GM19043 (cell line): ENCODE data around the gene GRIN3B.

Experiments
- ATAC-seq: cut with Tn5 transposase; IDR thresholded peaks from one replicate; pipeline ENCODE4 v1.9.1; 2021; ENCODE audit warnings: low read depth; ENCODE audit not compliant: unreplicated experiment

Gene GRIN3B

GRCh38 chr19:964761-965694 is 35.2 kb upstream of the GRIN3B start:
- no peak for ATAC-seq

GRCh38 chr19:966485-967088 is 33.6 kb upstream of the GRIN3B start:
- ATAC-seq = no peak

- ATAC-seq = no peak
These were observed 29.5 kb upstream of the GRIN3B start for GRCh38 chr19:970695-971094.

DNA sequence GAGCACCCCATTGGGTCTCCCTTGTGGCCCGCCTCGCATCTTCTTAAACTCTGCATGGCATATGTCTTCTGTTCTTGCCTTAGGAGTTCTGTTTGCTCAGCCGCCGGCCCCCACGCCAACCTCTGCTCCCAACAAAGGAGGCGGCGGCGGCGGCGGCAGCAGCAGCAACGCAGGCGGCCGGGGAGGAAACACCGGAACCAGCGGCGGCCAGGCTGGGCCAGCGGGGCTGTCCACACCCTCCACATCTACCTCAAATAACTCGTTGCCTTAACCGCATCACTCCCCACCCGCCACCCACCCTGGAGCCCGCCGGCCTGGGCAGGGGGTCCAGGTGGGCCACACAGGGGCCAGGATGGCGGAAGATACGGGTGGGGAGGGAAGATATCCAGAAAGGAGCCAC is 28.4 kb upstream of the GRIN3B start:
- no peak for ATAC-seq

DNA sequence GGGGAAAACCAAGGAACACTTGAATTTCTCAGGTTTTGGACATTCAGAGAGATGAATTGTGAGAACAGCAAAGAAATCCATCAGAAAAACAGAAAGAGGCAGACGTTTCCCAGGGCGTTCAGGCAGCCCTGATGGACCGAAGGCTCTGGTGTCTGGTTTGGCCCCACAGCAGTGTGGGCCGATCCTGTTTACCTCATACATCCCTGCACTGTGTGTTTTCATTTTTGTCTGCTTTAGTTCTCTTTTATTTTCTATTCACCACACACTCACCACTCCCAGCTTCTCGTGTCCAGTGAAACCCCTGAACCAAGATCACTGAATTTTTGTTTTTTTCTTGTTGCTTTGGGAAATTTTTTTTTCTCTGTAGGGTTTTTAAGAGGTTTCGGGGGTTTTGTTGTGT is 27.9 kb upstream of the GRIN3B start:
- no peak for ATAC-seq

DNA sequence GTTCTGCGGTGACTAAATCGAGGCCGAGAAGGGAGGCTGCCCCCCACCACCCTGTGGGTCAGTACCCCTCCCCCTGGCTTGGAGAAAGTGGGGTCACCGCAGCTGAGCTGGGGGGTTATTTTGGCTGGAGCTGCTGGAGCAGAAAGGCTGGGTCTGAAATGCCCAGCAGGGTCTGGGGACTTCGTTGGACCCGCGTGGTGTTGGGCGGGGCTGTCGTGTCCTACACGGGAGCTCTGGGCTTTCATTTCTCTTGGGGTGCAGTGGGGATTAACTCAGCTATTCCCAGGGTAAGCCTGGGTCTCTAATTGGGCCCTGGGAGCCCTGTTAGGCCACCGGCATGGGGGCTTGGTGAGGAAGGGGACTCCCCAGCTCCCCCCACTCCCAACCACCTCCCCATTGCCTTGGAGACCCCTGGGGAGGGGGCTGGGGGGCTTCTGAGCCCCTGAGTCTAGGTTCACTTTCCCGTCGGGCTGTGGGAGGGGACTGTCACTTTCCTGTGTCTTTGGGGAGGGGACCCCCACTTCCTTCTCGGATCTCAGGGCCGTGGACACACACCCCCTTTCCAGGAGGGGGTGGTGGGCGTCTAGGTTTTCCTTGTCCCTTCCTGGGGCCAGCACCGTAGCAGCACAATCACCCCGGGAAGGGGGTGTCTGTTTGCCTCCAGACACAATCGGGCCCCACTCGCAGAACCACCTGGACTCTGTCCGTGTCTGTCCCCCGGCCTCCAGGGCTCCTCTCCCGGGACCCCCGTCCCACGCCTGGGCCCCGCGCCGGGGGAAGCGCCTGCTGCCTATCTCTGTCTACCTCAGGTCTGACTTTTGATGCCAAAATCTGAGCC is 26.3 kb upstream of the GRIN3B start:
- no peak for ATAC-seq

- no peak for ATAC-seq
These were observed 25.5 kb upstream of the GRIN3B start for GRCh38 chr19:974564-975257.

- ATAC-seq = no peak
These were observed 23.7 kb upstream of the GRIN3B start for GRCh38 chr19:976476-976875.

DNA sequence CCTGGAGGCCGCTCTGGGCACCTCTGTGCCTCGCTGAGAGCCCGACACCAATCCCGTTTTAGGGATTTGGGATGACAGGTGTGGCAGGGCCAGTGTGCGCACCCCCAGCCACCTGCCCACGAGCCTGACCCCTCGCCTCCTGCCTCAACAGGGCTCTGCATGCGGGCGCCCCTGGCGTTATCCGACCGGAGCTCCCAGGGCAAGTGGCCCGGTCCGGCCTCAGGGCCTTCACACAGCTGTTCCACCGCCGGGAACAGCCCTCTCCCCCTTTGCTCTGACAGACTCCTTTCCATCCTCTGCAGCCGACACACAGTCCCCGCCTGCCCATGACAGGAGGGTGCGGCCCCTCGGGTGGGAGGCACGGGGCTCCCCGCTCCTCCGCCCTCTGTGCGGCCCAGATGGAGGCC is 23.2 kb upstream of the GRIN3B start:
- ATAC-seq = no peak

DNA sequence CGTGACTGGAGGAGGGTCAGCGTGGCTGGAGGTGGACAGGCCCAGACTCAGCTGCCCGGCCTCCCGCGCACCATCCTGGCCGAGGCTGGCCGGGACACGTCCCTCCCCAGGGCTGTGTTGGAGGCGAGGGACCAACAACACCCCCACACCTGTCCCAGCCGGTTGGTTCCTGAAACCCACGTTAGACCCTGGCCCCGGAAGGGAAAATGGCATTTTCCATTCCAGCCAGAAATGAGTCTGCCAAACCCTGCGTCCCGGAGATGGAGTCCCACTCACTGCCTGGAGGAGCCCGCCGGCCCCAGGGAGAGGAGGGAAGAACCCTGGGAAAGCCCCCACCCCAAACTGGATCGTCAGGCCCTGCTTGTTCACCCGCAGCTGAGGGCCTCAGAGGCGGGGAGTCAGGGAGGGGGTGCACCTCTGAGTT is 20.9 kb upstream of the GRIN3B start:
- no peak for ATAC-seq

DNA sequence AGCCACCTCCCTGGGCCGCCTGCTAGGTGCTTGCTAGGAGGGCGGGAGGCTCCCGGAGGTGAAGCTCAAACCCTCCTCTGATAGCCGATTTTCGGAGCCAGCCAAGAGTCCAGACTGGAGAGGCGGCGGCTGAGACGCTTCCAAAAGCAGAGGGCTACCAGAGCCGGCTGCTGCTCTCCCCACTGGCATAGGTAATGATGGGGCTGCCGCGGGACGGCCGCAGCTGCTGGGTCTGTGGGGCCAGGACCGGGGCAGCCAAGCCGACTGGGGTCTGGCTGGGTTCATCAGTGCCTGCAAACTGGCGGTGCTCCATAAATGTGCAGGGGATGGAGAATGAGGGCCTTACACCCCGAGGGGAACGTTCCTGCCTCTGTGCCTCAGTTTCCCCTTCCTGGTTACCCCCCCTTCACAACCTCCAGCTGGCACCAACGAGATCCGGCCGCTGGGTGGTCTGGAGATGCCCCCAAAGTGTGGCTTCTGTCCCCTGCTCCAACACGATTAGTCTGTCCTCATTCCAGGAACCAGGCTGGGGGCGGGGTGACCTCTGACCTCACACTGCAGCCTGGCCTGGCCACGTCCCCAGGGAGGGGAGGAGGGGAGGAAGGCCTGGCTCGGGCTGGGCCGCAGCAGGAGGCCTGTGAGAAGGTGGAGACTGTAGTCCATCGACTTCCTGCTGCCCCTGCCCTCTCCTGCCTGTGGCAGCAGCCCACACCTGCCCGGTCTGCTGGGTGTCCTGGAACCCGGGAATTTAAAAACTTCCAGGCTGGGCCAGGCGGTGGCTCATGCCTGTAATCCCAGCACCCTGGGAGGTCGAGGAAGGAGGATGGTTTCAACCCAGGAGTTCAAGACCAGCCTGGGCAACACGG is 19.9 kb upstream of the GRIN3B start:
- no peak for ATAC-seq

- ATAC-seq = no peak
These were observed 17.6 kb upstream of the GRIN3B start for GRCh38 chr19:982567-983170.

GRCh38 chr19:984165-984967 is 15.9 kb upstream of the GRIN3B start, which contains the start of gene WDR18:
Gene WDR18, plus strand, starts transcription at chr19:984345. Its CDS starts 9 bp downstream, at chr19:984354.
- ATAC-seq = peak; percentile 59

DNA sequence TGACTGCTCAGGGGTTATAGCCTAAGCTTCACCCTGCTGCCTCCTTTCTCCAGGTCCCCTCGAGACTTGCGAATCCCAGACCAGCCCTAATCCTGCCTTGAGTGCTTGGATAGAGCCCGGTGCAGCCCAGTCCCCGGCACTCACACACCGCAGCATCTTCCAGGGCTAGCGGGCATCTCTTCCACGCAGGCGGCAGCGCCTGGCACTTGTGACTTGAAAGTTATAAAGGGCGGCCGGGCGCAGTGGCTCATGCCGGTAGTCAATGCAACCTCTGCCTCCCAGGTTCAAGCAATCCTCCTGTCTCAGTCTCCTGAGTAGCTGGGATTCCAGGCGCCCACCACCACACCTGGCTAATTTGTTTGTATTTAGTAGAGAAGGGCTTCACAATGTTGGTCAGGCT is 14.1 kb upstream of the GRIN3B start:
- ATAC-seq = no peak

DNA sequence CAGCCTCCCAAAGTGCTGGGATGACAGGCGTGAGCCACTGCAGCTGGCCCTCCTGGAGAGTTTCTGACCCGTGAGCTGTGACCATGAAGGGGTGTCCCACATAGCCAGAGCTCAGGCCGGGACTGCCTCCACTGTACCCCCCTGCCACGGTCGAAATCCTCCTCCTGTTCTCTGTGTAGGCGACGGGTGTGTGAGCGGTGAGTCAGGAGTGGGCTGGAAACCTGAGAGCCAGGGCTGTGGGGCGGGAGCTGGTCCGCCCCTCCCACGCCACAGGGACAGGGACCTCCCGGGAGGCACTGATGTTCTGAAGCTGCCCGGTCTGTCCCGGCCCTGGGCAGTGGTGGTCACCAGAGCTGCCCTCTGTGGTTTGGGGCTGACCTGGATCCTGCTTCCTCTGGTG is 12.1 kb upstream of the GRIN3B start:
- no peak for ATAC-seq

DNA sequence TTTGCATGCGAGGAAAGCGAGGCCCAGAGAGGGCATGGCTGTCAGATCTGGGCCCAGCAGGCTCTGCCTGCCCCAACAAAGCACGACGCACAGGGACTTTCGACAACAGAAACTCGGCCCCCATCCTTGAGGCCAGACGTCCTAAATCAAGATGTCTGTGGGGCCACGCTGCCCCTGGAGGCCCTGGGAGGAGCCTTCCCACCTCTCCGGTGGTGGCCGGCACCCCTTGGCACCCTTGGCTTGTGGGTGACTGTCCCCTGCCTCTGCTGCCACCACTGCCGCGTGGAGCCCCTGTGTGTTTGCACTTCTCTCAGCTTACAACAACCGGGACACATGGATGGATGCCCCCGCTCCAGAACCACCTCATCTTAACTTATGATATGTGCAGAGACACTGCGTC is 11.7 kb upstream of the GRIN3B start:
- ATAC-seq = no peak

DNA sequence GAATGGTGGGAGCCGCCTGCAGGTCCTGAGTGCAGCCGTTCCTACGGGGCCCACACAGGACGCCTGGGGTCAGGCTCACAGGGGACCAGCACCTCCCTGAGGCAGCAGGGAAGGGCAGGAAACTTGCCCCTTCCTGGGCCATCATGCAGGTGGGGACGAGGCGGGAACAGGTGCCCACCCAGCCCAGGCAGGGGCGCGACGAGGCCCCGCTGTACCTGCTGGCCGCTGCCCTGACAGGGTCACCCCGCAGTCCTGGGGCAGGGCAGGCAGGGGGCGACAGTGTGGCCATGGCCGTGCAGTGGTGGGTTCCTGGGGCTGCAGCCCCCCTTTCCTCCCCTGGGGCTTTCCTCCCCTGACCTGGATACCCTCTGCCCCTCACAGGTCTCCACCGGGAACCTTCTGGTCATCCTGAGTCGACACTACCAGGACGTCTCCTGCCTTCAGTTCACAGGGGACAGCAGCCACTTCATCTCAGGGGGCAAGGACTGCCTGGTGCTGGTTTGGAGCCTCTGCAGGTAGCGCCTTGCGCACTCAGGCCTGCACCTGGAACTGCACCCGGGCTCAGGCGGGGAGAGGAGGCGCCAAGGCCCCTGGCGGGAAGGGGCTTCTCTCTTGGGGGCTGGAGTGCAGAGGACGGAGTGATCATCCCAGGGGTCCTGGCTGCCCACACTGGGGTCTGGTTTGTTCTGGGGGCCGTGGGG is 10.7 kb upstream of the GRIN3B start:
- no peak for ATAC-seq

DNA sequence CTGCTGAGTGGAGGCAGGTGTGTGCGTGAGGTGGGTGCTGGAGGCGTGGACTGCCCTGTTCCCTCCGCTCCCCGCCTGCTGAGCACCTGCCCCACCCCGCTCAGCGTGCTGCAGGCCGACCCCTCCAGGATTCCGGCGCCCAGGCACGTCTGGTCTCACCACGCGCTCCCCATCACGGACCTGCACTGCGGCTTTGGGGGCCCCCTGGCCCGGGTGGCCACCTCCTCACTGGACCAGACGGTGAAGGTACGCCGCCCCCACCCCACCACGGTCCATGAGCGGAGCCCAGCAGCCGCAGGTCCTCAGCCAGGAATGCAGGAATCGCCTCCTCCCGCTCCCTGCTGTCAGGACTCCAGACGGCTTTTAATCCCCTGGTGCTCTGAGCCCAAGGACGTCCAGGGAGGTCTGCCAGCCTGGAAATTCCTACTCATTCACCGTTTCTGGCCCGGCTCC is 10.1 kb upstream of the GRIN3B start:
- no peak for ATAC-seq
